K562 (cell line): ENCODE measurements around the gene KXD1. TPM values are rescaled to one million over a fixed set of nuclear protein-coding genes. Genes with fewer than 3 reads are reported as not detected.

Experiments used
- ATAC-seq: fragments of 200-7000 bp; cut with Tn5 transposase; 3 replicates; pipeline ENCODE4 v1.9.1; 2020; ENCODE audit warnings: moderate library complexity
- BruUV-seq: library from RNA; stranded (reverse); fragments of 400-500 nt; replicated peaks from 2 replicates; lab custom pipeline; 2021; lab: Mats Ljungman, UMichigan
- CTCF ChIA-PET: fragments of 300-600 bp; formaldehyde crosslinking; extraction: SDS; loops from one replicate; lab custom pipeline; 2021; ENCODE audit warnings: low intra/inter-chr PET ratio; lab: Yijun Ruan, JAX
- POLR2A ChIA-PET: fragments of 300-600, 350-650 bp; sonication (Branson Sonifier 250); formaldehyde crosslinking; extraction: SDS; loops from one replicate; lab custom pipeline; 2021; ENCODE audit warnings: antibody characterized with exemption, inconsistent platforms; lab: Yijun Ruan, JAX
- DNase-seq, 4 experiments: peaks; one replicate each; pipeline versions ENCODE4 v3.0.0 to v3.0.0-alpha.2; 2011 to 2018; ENCODE audit warnings: low spot score in 3 of 4, mixed read lengths in 3 of 4; ENCODE audit errors: extremely low read depth in 1 of 4
- FAIRE-seq: peaks from 2 replicates; lab custom pipeline; 2011; peaks lifted over from hg19 to GRCh38; lab: Jason Lieb, UNC
- H2AFZ ChIP-seq: 2 replicates; pipeline ENCODE4 v1.6.0; 2011; ENCODE audit warnings: low read depth, low read length, control low read depth, inconsistent platforms
- H3K27ac ChIP-seq: fragments of 200-600 bp; 3 replicates; pipeline ENCODE4 v1.8.0; 2011; ENCODE audit warnings: low read depth, mild to moderate bottlenecking, control low read depth, inconsistent platforms, low read length, moderate library complexity, mixed read lengths; ENCODE audit errors: extremely low read depth
- H3K27me3 ChIP-seq, 2 experiments: fragments of 300-600 bp in 1 of 2; 2 replicates in 1 of 2; 3 replicates in 1 of 2; pipeline versions ENCODE4 v1.6.0 to v1.8.0; 2011; ENCODE audit warnings: inconsistent platforms in 2 of 2, low read length in 2 of 2, mild to moderate bottlenecking in 1 of 2, mixed read lengths in 1 of 2, moderate library complexity in 1 of 2; ENCODE audit not compliant: control insufficient read depth in 2 of 2, insufficient read depth in 2 of 2
- H3K36me3 ChIP-seq: fragments of 300-600 bp; 3 replicates; pipeline ENCODE4 v1.8.0; 2011; ENCODE audit warnings: mild to moderate bottlenecking, low read length, inconsistent platforms; ENCODE audit not compliant: control insufficient read depth, insufficient read depth
- H3K4me1 ChIP-seq, 2 experiments: fragments of 200-600 bp in 1 of 2; replicated peaks in 1 of 2; 2 replicates in 1 of 2; 3 replicates in 1 of 2; pipeline versions ENCODE4 v1.5.1 to v1.8.0; 2011; ENCODE audit warnings: inconsistent platforms in 2 of 2, low read length in 2 of 2, mild to moderate bottlenecking in 1 of 2, mixed read lengths in 1 of 2, moderate library complexity in 1 of 2; ENCODE audit not compliant: control insufficient read depth in 2 of 2, insufficient read depth in 2 of 2
- H3K4me2 ChIP-seq: 2 replicates; pipeline ENCODE4 v1.6.1; 2011; ENCODE audit warnings: low read length, control low read depth, inconsistent platforms, mixed read lengths; ENCODE audit not compliant: insufficient read depth
- H3K4me3 ChIP-seq: fragments of 200-600 bp; sonication (generic), shearing (Covaris generic); 2 replicates; pipeline ENCODE4 v1.5.1; 2016; ENCODE audit warnings: control low read depth, inconsistent platforms
- H3K79me2 ChIP-seq: fragments of 200-600 bp; 3 replicates; pipeline ENCODE4 v1.8.0; 2011; ENCODE audit warnings: low read length, inconsistent platforms; ENCODE audit not compliant: control insufficient read depth, insufficient read depth
- H3K9ac ChIP-seq, 2 experiments: 2 replicates each; pipeline versions ENCODE4 v1.6.0 to v1.6.1; 2011; ENCODE audit warnings: low read depth in 2 of 2, low read length in 2 of 2, control low read depth in 1 of 2, inconsistent platforms in 1 of 2, mild to moderate bottlenecking in 1 of 2, mixed read lengths in 1 of 2; ENCODE audit not compliant: insufficient read depth in 1 of 2
- H3K9me1 ChIP-seq: one replicate; pipeline ENCODE4 v1.6.0; 2011; ENCODE audit warnings: inconsistent platforms, mild to moderate bottlenecking, low read length, moderate library complexity; ENCODE audit not compliant: control insufficient read depth, insufficient read depth
- H3K9me3 ChIP-seq: replicated peaks from 2 replicates; pipeline ENCODE4 v1.5.1; 2011; ENCODE audit warnings: low read depth, low read length, inconsistent platforms; ENCODE audit not compliant: control insufficient read depth, insufficient read depth
- H4K20me1 ChIP-seq: replicated peaks from 2 replicates; pipeline ENCODE4 v1.6.1; 2011; ENCODE audit warnings: low read length, inconsistent platforms, mixed read lengths; ENCODE audit not compliant: control insufficient read depth, insufficient read depth
- GTF2F1 ChIP-seq: IDR thresholded peaks from 2 replicates; pipeline ENCODE4 v1.6.1; 2011; ENCODE audit warnings: low read depth, low read length, improper control_type of control experiment
- HDAC8 ChIP-seq: fragments of 450-650 bp; IDR thresholded peaks from 2 replicates; pipeline ENCODE4 v1.6.1; 2016; ENCODE audit warnings: mild to moderate bottlenecking, missing genetic modification characterization, moderate library complexity, missing compliant biosample characterization
- LCOR ChIP-seq: sonication (generic); formaldehyde crosslinking; IDR thresholded peaks from 2 replicates; pipeline ENCODE4 v1.8.0; 2022; ENCODE audit warnings: mild to moderate bottlenecking, missing genetic modification reagents
- SMARCB1 ChIP-seq: IDR thresholded peaks from 2 replicates; pipeline ENCODE4 v1.6.1; 2011; ENCODE audit warnings: improper control_type of control experiment, low read depth; ENCODE audit not compliant: insufficient read length
- TFAP4 ChIP-seq: sonication (generic); formaldehyde crosslinking; IDR thresholded peaks from 2 replicates; pipeline ENCODE4 v1.8.0; 2022; ENCODE audit warnings: missing genetic modification reagents, mild to moderate bottlenecking, moderate library complexity, borderline replicate concordance
- ZNF609 ChIP-seq: sonication (generic); formaldehyde crosslinking; IDR thresholded peaks from 2 replicates; pipeline ENCODE4 v1.8.1; 2023; ENCODE audit warnings: missing genetic modification reagents, mild to moderate bottlenecking, borderline replicate concordance
- WGBS: fragments of 100-300 bp; shearing (Covaris generic); methylation state at CpG from one replicate; pipeline ENCODE4 v1.1.6; 2016; ENCODE audit warnings: low coverage, mixed read lengths; ENCODE audit not compliant: insufficient coverage; ENCODE audit errors: missing lambda C conversion rate; 5-methylcytosine and 5-hydroxymethylcytosine counted together
- in situ Hi-C: fragments of 300-500 bp; cut with MboI; formaldehyde crosslinking; loops from 4 replicates; pipeline ENCODE4 v1.15.0; 2018; ENCODE audit warnings: inconsistent platforms, mixed read lengths
- intact Hi-C: fragments of 100-400 bp; cut with micrococcal nuclease; formaldehyde crosslinking; loops from 2 replicates; pipeline ENCODE4 v1.14.2; 2022
- polyA plus RNA-seq, 8 experiments: library from polyadenylated mRNA; depleted of rRNA in 4 of 8; stranded (reverse) in 5 of 8; unstranded in 3 of 8; fragments of >200 nt; fragmentation: Nextera tagmentation in 2 of 8; fragmentation: Illumina TruSeq in 1 of 8; extraction: Ambion mirVana in 2 of 8; extraction: Trizol in 1 of 8; gene quantifications; 2 replicates each; pipeline versions ENCODE4 v1.2.1 to v1.2.3, GENCODE V29; 2011 to 2014; ENCODE audit warnings: inconsistent platforms in 1 of 8, missing spikeins in 1 of 8
- total RNA-seq, 7 experiments: library from RNA; depleted of rRNA in 6 of 7; stranded (reverse); fragments of >200 nt in 6 of 7; fragmentation: Illumina TruSeq in 2 of 7; extraction: Trizol in 2 of 7; gene quantifications; 2 replicates each; pipeline versions ENCODE4 v1.2.1 to v1.2.3, GENCODE V29; 2011 to 2021; ENCODE audit warnings: low replicate concordance in 1 of 7
- TF ChIP-seq, protein P1 (sequence below): sonication (generic); formaldehyde crosslinking; IDR thresholded peaks from 2 replicates; pipeline ENCODE4 v1.8.1; 2023; ENCODE audit warnings: mild to moderate bottlenecking, missing genetic modification reagents
- TF ChIP-seq, protein P2 (sequence below), 2 experiments: IDR thresholded peaks; 2 replicates each; pipeline ENCODE4 v1.6.1; 2011; ENCODE audit warnings: borderline replicate concordance in 1 of 2, control low read depth in 1 of 2, low read depth in 1 of 2, low read length in 1 of 2, mild to moderate bottlenecking in 1 of 2, mixed read lengths in 1 of 2, moderate library complexity in 1 of 2; ENCODE audit not compliant: insufficient read depth in 1 of 2, insufficient read length in 1 of 2, poor library complexity in 1 of 2, severe bottlenecking in 1 of 2; ENCODE audit errors: extremely low read depth in 1 of 2

Gene KXD1
- total and polyA plus RNA-seq, 9 of the 15 experiments (the other 6 are each of a cell fraction or from before 2014, with no cell fraction given): 21.9 to 210 (median 118) TPM

DNA sequence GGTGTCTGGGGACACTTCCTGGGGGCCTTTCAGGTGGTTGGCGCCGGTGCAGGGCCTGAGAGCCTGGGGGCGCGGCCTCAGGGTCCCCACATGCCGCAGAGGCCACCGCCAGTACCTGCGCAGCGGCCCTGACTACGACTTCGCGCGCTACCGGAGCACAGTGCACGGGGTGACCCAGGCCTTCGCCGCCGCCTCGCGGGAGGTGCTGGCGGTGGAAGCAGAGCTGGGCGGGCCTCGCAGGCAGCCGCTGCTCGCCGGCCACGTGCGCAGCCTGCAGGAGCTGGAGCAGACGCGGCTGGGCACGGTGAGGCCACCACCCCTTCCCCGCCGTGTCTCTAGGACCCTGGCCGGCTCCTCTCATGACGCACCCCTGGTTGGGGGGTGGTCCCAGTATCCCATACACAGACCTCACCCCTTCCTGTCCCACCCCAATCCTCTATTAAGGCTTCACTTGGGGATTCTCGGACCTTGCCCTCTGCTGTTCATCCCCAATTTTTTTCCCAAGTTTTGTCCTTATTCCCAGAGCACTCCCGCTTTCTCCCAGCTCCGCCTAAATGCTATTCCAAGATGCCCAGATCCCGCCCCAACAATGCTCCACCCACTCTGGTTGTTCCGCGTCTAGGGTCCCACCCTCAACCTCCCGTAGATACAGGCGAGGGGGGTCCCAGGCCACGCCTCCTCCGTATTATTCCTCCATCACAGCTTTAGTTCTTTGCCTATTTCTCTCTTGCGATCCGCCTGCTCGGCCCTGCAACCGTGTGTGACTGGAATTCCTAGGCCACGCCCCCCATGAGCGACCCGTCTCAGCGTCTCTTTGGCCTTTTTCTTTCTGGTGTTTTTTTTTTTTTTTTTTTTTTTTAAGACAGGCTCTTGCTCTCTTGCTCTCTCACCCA, 32.0 kb downstream of the KXD1 start:
- ATAC-seq (peak; percentile 78), DNase-seq (peak; percentile 60 to 83 (median 67)), FAIRE-seq (no peak)
- WGBS: under 1% methylated on average over 51 of the region's 52 CpGs
- in situ Hi-C loops: no loop called here
- H3K27ac ChIP-seq: peak overlapping the region; percentile 79
- intact Hi-C loops: loop anchor here (1.0 to 10.0 kb wide), 7 partner anchors 19 to 255 kb away; partner anchors contain the start of genes KLHL26, KXD1 and UBA52
- no peaks in the 10 kb centered on the region for H3K9me1 ChIP-seq
- peak overlapping the region; percentile 85 to 93 for H3K9ac ChIP-seq
- peaks cover 6% of the 10 kb centered on the region; the same call in 1 of the 2 replicates for H4K20me1 ChIP-seq
- H3K4me2 ChIP-seq: peak overlapping the region; percentile 89
- peak overlapping the region; percentile 71 for H3K4me3 ChIP-seq
- H3K79me2 ChIP-seq: peaks cover 24% of the 10 kb centered on the region
- H3K4me1 ChIP-seq: peaks cover 23 to 68% of the 10 kb centered on the region in 2 experiments
- ChIA-PET CTCF (interaction anchor here (0.6 to 1.6 kb wide), 3 partner anchors 86 to 258 kb away, joined by 3 to 4 read pairs (median 4); no protein-coding TSS in a partner anchor), POLR2A (interaction anchor here (0.6 to 5.4 kb wide), 11 partner anchors 8 to 371 kb away, joined by 3 to 39 read pairs (median 4); partner anchors contain the start of genes UBA52 and UPF1)
- no TSS peak for BruUV-seq
- peaks cover 5% of the 10 kb centered on the region; the same call in 2 of the 3 replicates for H3K36me3 ChIP-seq
- no peaks in the 10 kb centered on the region for H3K27me3 ChIP-seq
- H2AFZ ChIP-seq: peak overlapping the region; percentile 79
- no peaks in the 10 kb centered on the region for H3K9me3 ChIP-seq
- TF ChIP-seq, protein P1, sequence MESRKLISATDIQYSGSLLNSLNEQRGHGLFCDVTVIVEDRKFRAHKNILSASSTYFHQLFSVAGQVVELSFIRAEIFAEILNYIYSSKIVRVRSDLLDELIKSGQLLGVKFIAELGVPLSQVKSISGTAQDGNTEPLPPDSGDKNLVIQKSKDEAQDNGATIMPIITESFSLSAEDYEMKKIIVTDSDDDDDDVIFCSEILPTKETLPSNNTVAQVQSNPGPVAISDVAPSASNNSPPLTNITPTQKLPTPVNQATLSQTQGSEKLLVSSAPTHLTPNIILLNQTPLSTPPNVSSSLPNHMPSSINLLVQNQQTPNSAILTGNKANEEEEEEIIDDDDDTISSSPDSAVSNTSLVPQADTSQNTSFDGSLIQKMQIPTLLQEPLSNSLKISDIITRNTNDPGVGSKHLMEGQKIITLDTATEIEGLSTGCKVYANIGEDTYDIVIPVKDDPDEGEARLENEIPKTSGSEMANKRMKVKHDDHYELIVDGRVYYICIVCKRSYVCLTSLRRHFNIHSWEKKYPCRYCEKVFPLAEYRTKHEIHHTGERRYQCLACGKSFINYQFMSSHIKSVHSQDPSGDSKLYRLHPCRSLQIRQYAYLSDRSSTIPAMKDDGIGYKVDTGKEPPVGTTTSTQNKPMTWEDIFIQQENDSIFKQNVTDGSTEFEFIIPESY (CRISPR knock-in tag): no peak; the same call in 1 of the 2 replicates
- no peak for TF ChIP-seq GTF2F1
- TF ChIP-seq, protein P2, sequence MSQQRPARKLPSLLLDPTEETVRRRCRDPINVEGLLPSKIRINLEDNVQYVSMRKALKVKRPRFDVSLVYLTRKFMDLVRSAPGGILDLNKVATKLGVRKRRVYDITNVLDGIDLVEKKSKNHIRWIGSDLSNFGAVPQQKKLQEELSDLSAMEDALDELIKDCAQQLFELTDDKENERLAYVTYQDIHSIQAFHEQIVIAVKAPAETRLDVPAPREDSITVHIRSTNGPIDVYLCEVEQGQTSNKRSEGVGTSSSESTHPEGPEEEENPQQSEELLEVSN (IDR thresholded peaks at IDR 0.05; ENCODE audit: borderline replicate concordance in 1 of 2, extremely low read depth in 1 of 2, insufficient read depth in 1 of 2, insufficient read length in 1 of 2, low read depth in 1 of 2, low read length in 1 of 2, poor library complexity in 1 of 2, severe bottlenecking in 1 of 2): peak; percentile 99 to 100
- TF ChIP-seq TFAP4: peak; percentile 79
- TF ChIP-seq SMARCB1: no peak
- TF ChIP-seq LCOR (CRISPR knock-in tag): peak; percentile 17; the same call in 1 of the 2 replicates
- TF ChIP-seq ZNF609 (CRISPR knock-in tag): 0 out of 2 replicates have a peak, but pooled peaks have one; percentile 54
- TF ChIP-seq HDAC8 (tag): no peak
